Thyroid gland (tissue), 4 donors: ENCODE measurements around the gene SCAP.

Experiments used
- POLR2A ChIP-seq, 2 donors: fragments of 450-650 bp; IDR thresholded peaks; one replicate each; pipeline ENCODE4 v1.6.1; 2017; ENCODE audit warnings: antibody characterized with exemption in 2 of 2, mild to moderate bottlenecking in 2 of 2, moderate library complexity in 1 of 2
- TF ChIP-seq, protein P1 (sequence below), 6 experiments: fragments of 200-600 bp in 3 of 6; fragments of 450-650 bp in 3 of 6; sonication (generic) in 3 of 6; IDR thresholded peaks; one replicate each; pipeline ENCODE4 v1.5.1; 2016 to 2019; ENCODE audit warnings: antibody characterized with exemption in 6 of 6, mild to moderate bottlenecking in 2 of 6, inconsistent platforms in 1 of 6, moderate library complexity in 1 of 6

DNA sequence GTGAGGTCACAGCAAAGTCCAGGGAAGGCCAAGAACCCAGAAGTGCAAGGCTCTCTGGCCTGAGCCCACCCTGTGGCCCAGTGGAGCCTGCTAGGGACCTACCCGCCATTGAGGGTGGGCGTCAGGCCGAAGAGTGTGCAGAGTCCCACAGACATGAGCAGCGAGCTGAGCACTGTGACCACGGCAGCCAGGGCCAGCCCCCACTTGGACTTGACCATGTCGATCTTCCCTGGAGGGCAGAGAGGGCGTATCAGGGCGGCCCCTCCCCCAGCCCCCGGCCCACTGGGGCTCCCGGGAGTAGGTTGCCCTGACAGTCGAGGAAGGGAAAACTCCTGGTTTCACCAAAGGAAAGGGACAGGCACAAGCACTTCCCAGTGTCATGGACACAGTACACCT, 50.4 kb downstream of the SCAP start:
- TF ChIP-seq, protein P1, sequence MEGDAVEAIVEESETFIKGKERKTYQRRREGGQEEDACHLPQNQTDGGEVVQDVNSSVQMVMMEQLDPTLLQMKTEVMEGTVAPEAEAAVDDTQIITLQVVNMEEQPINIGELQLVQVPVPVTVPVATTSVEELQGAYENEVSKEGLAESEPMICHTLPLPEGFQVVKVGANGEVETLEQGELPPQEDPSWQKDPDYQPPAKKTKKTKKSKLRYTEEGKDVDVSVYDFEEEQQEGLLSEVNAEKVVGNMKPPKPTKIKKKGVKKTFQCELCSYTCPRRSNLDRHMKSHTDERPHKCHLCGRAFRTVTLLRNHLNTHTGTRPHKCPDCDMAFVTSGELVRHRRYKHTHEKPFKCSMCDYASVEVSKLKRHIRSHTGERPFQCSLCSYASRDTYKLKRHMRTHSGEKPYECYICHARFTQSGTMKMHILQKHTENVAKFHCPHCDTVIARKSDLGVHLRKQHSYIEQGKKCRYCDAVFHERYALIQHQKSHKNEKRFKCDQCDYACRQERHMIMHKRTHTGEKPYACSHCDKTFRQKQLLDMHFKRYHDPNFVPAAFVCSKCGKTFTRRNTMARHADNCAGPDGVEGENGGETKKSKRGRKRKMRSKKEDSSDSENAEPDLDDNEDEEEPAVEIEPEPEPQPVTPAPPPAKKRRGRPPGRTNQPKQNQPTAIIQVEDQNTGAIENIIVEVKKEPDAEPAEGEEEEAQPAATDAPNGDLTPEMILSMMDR (IDR thresholded peaks at IDR 0.05) = no peak
- no peak for TF ChIP-seq POLR2A (IDR thresholded peaks at IDR 0.05)
